Right renal pelvis (tissue), 4 donors: ENCODE data around the gene MEI4. TPM values are rescaled to one million over a fixed set of nuclear protein-coding genes. Genes with fewer than 3 reads are reported as not detected.
"Not testable (repeated sequence)": the region's sequence is repeated elsewhere in the genome, so short reads cannot be mapped to it uniquely, and the experiment has no call there.

Experiments
- DNase-seq, 4 donors: peaks; one replicate each; pipeline ENCODE4 v3.0.0-alpha.2; 2013; ENCODE audit warnings: low read depth in 4 of 4, low spot score in 3 of 4, missing footprints in 1 of 4
- polyA plus RNA-seq, 4 donors: library from polyadenylated mRNA; unstranded; fragments of 120-200 nt; gene quantifications; one replicate each; pipeline ENCODE4 v1.2.1, GENCODE V29; 2013; ENCODE audit not compliant: insufficient read length in 4 of 4

Gene MEI4
- polyA plus RNA-seq, 4 donors = 1.6 to 2.7 (median 2.0) TPM

GRCh38 chr6:77813090-77813489 lies 160.3 kb downstream of the MEI4 start:
- DNase-seq = no peak

- DNase-seq = no peak
Observed at GRCh38 chr6:77814119-77814518, 161.3 kb downstream of the MEI4 start.

- DNase-seq = no peak
Observed at GRCh38 chr6:77815531-77815930, 162.7 kb downstream of the MEI4 start.

GRCh38 chr6:77816766-77817270 lies 164.0 kb downstream of the MEI4 start:
- DNase-seq = no peak

- no peak for DNase-seq
Observed at GRCh38 chr6:77822265-77822664, 169.4 kb downstream of the MEI4 start.

GRCh38 chr6:77825204-77825603 lies 172.4 kb downstream of the MEI4 start:
- DNase-seq = no peak

GRCh38 chr6:77829736-77830135 lies 176.9 kb downstream of the MEI4 start:
- no peak for DNase-seq

GRCh38 chr6:77833749-77834148 lies 180.9 kb downstream of the MEI4 start:
- not testable (repeated sequence) for DNase-seq

GRCh38 chr6:77834591-77834996 lies 181.8 kb downstream of the MEI4 start:
- DNase-seq = no peak

GRCh38 chr6:77837034-77837784 lies 184.4 kb downstream of the MEI4 start:
- no peak for DNase-seq

- no peak for DNase-seq
Observed at GRCh38 chr6:77839292-77839691, 186.5 kb downstream of the MEI4 start.

GRCh38 chr6:77844822-77845221 lies 192.0 kb downstream of the MEI4 start:
- no peak for DNase-seq

- no peak for DNase-seq
Observed at GRCh38 chr6:77853401-77853800, 200.6 kb downstream of the MEI4 start.

GRCh38 chr6:77856391-77856790 lies 203.6 kb downstream of the MEI4 start:
- DNase-seq = no peak

- DNase-seq = no peak
Observed at GRCh38 chr6:77857421-77857820, 204.6 kb downstream of the MEI4 start.

- no peak for DNase-seq
Observed at GRCh38 chr6:77876300-77876699, 223.5 kb downstream of the MEI4 start.

GRCh38 chr6:77879527-77879926 lies 226.7 kb downstream of the MEI4 start:
- no peak for DNase-seq

GRCh38 chr6:77880501-77880900 lies 227.7 kb downstream of the MEI4 start:
- no peak for DNase-seq

GRCh38 chr6:77883851-77884250 lies 231.0 kb downstream of the MEI4 start:
- no peak for DNase-seq

- no peak for DNase-seq
Observed at GRCh38 chr6:77893391-77893790, 240.6 kb downstream of the MEI4 start.

- DNase-seq = no peak
Observed at GRCh38 chr6:77906070-77906469, 253.2 kb downstream of the MEI4 start.

GRCh38 chr6:77910826-77911225 lies 258.0 kb downstream of the MEI4 start:
- DNase-seq = no peak
